BE2C (cell line): ENCODE measurements around the gene CREB1.

ENCODE experiments used
- DNase-seq: peaks from one replicate; pipeline ENCODE4 v3.0.0-alpha.2; 2020
- H3K27me3 ChIP-seq: fragments of 250-450 bp; sonication (Bioruptor Pico); 2 replicates; pipeline ENCODE4 v1.5.1; 2020; ENCODE audit warnings: mild to moderate bottlenecking
- H3K36me3 ChIP-seq: fragments of 250-450 bp; sonication (Bioruptor Pico); 2 replicates; pipeline ENCODE4 v1.5.1; 2020; ENCODE audit warnings: mild to moderate bottlenecking
- H3K4me1 ChIP-seq: fragments of 250-450 bp; sonication (Bioruptor Pico); 2 replicates; pipeline ENCODE4 v1.5.1; 2020
- H3K4me3 ChIP-seq: 2 replicates; pipeline ENCODE4 v1.5.1; 2011; ENCODE audit warnings: low read depth, low read length
- H3K9me3 ChIP-seq: fragments of 250-450 bp; sonication (Bioruptor Pico); 2 replicates; pipeline ENCODE4 v1.5.1; 2020
- TF ChIP-seq, protein P1 (sequence below): IDR thresholded peaks from 2 replicates; pipeline ENCODE4 v1.5.1; 2012; ENCODE audit warnings: mild to moderate bottlenecking, low read depth, low read length

Gene CREB1

DNA sequence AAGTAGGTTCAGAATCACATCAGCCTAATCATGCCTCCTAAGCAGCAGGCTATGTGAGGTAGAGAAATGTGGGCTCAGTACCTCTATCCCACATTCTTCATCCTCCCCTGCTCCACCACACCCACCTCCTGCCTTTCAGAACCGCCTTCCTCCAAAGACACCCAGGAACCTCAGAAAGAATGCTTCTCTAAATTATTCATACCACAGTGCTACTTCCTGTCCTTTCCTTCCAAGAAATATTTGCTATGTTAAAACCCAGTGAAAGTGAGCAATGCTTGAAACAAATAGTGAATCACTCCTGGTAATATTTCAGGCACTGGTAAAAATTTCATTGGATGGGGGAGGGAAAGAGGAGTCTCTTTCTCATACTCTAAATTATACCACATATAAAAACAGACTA, 24.0 kb upstream of the CREB1 start:
- Histone ChIP-seq H3K4me3 (no peak overlapping the region), H3K9me3 (no peaks in the 10 kb centered on the region), H3K36me3 (no peaks in the 10 kb centered on the region), H3K4me1 (peaks cover 2% of the 10 kb centered on the region; the same call in 1 of the 2 replicates), H3K27me3 (no peaks in the 10 kb centered on the region)
- DNase-seq = no peak
- TF ChIP-seq, protein P1, sequence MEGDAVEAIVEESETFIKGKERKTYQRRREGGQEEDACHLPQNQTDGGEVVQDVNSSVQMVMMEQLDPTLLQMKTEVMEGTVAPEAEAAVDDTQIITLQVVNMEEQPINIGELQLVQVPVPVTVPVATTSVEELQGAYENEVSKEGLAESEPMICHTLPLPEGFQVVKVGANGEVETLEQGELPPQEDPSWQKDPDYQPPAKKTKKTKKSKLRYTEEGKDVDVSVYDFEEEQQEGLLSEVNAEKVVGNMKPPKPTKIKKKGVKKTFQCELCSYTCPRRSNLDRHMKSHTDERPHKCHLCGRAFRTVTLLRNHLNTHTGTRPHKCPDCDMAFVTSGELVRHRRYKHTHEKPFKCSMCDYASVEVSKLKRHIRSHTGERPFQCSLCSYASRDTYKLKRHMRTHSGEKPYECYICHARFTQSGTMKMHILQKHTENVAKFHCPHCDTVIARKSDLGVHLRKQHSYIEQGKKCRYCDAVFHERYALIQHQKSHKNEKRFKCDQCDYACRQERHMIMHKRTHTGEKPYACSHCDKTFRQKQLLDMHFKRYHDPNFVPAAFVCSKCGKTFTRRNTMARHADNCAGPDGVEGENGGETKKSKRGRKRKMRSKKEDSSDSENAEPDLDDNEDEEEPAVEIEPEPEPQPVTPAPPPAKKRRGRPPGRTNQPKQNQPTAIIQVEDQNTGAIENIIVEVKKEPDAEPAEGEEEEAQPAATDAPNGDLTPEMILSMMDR = no peak

DNA sequence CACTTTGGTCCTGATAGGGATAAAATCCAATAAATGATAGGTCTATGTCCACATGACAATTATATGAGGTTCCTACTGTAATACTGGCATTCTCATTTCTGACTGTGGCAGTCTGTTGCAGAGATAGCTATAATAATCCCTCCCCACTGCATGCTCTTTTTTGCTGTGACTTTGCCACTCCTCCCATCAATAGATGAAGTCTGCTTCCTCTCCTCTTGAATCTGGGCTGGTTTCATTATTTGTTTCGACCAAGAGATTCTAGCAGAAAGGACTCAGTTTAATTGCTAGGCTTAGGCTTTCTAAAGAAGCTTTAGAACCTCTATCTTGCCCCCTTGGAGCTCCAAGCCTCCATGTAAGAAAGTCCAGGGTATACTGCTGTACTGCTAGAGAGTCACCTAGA, 23.3 kb upstream of the CREB1 start:
- DNase-seq = no peak
- no peaks in the 10 kb centered on the region for H3K36me3 ChIP-seq
- no peaks in the 10 kb centered on the region for H3K27me3 ChIP-seq
- H3K4me3 ChIP-seq = no peak overlapping the region
- no peaks in the 10 kb centered on the region for H3K9me3 ChIP-seq
- TF ChIP-seq, protein P1 = no peak
- peaks cover 2% of the 10 kb centered on the region; the same call in 1 of the 2 replicates for H3K4me1 ChIP-seq

- TF ChIP-seq, protein P1 = no peak
- Histone ChIP-seq H3K36me3 (no peaks in the 10 kb centered on the region), H3K9me3 (no peaks in the 10 kb centered on the region), H3K4me1 (peaks cover 11% of the 10 kb centered on the region), H3K27me3 (no peaks in the 10 kb centered on the region), H3K4me3 (no peak overlapping the region)
- DNase-seq = no peak
Measured at GRCh38 chr2:207510148-207510547, 19.6 kb upstream of the CREB1 start.

- Histone ChIP-seq H3K4me3 (no peak overlapping the region), H3K27me3 (no peaks in the 10 kb centered on the region), H3K36me3 (no peaks in the 10 kb centered on the region), H3K4me1 (peaks cover 11% of the 10 kb centered on the region), H3K9me3 (no peaks in the 10 kb centered on the region)
- TF ChIP-seq, protein P1 = no peak
- no peak for DNase-seq
Measured at GRCh38 chr2:207511851-207512250, 17.9 kb upstream of the CREB1 start.

- DNase-seq = no peak
- TF ChIP-seq, protein P1 = no peak
- Histone ChIP-seq H3K9me3 (no peaks in the 10 kb centered on the region), H3K27me3 (no peaks in the 10 kb centered on the region), H3K36me3 (no peaks in the 10 kb centered on the region), H3K4me1 (peaks cover 11% of the 10 kb centered on the region), H3K4me3 (no peak overlapping the region)
Measured at GRCh38 chr2:207512356-207512755, 17.4 kb upstream of the CREB1 start.

GRCh38 chr2:207513551-207514257, 16.1 kb upstream of the CREB1 start:
- Histone ChIP-seq H3K4me1 (peaks cover 11% of the 10 kb centered on the region), H3K27me3 (no peaks in the 10 kb centered on the region), H3K4me3 (no peak overlapping the region), H3K9me3 (no peaks in the 10 kb centered on the region), H3K36me3 (no peaks in the 10 kb centered on the region)
- DNase-seq = no peak
- TF ChIP-seq, protein P1 = no peak
